Measurements from ENCODE around the gene CGB3.

Gene CGB3

GRCh38 chr19:48993175-48994034, 30.7 kb downstream of the CGB3 start, which contains the start of the genes GYS1 and RUVBL2:
GYS1 (minus strand) TSS chr19:48993309; CDS start chr19:48993112, 197 bp downstream.
RUVBL2 (plus strand) TSS chr19:48993887; CDS start chr19:48993912, 25 bp downstream.
- H3K4me1 ChIP-seq (ENCODE audit: control insufficient read depth, insufficient read depth, low read length): peaks cover 7% of the 10 kb centered on the region; the same call in 1 of the 2 replicates
- peaks cover 18% of the 10 kb centered on the region for H3K36me3 ChIP-seq (ENCODE audit: control insufficient read depth, insufficient read depth, low read length)
- no peaks in the 10 kb centered on the region for H3K9me3 ChIP-seq (ENCODE audit: control insufficient read depth, insufficient read depth, low read length)
- no peaks in the 10 kb centered on the region for H3K27me3 ChIP-seq (ENCODE audit: control insufficient read depth, insufficient read depth, low read length)
- H3K27ac ChIP-seq (ENCODE audit: low read depth, low read length): peak within 1 kb of the TSS; percentile 85
- peak within 1 kb of the TSS; percentile 81 for H3K4me3 ChIP-seq (ENCODE audit: low read depth, low read length)
- peak within 1 kb of the TSS; percentile 58 for H3K9ac ChIP-seq (ENCODE audit: low read depth, low read length)

GRCh38 chr19:48992581-48993174, 31.5 kb downstream of the CGB3 start:
- peak overlapping the region; percentile 85 for H3K27ac ChIP-seq (ENCODE audit: low read depth, low read length)
- no peaks in the 10 kb centered on the region for H3K9me3 ChIP-seq (ENCODE audit: control insufficient read depth, insufficient read depth, low read length)
- H3K27me3 ChIP-seq (ENCODE audit: control insufficient read depth, insufficient read depth, low read length): no peaks in the 10 kb centered on the region
- peaks cover 7% of the 10 kb centered on the region; the same call in 1 of the 2 replicates for H3K4me1 ChIP-seq (ENCODE audit: control insufficient read depth, insufficient read depth, low read length)
- H3K9ac ChIP-seq (ENCODE audit: low read depth, low read length): peak overlapping the region; percentile 58; the same call in 1 of the 2 replicates
- H3K36me3 ChIP-seq (ENCODE audit: control insufficient read depth, insufficient read depth, low read length): peaks cover 23% of the 10 kb centered on the region
- H3K4me3 ChIP-seq (ENCODE audit: low read depth, low read length): peak overlapping the region; percentile 79

- Histone ChIP-seq H3K27ac (ENCODE audit: low read depth, low read length) (peak overlapping the region; percentile 85), H3K36me3 (ENCODE audit: control insufficient read depth, insufficient read depth, low read length) (peaks cover 26% of the 10 kb centered on the region), H3K9ac (ENCODE audit: low read depth, low read length) (peak overlapping the region; percentile 33; the same call in 1 of the 2 replicates), H3K4me3 (ENCODE audit: low read depth, low read length) (peak overlapping the region; percentile 79), H3K9me3 (ENCODE audit: control insufficient read depth, insufficient read depth, low read length) (no peaks in the 10 kb centered on the region), H3K4me1 (ENCODE audit: control insufficient read depth, insufficient read depth, low read length) (peaks cover 7% of the 10 kb centered on the region; the same call in 1 of the 2 replicates), H3K27me3 (ENCODE audit: control insufficient read depth, insufficient read depth, low read length) (no peaks in the 10 kb centered on the region)
Measured at GRCh38 chr19:48991873-48992580, 32.1 kb downstream of the CGB3 start.

GRCh38 chr19:48991011-48991609, 33.0 kb downstream of the CGB3 start:
- peaks cover 7% of the 10 kb centered on the region; the same call in 1 of the 2 replicates for H3K4me1 ChIP-seq (ENCODE audit: control insufficient read depth, insufficient read depth, low read length)
- H3K36me3 ChIP-seq (ENCODE audit: control insufficient read depth, insufficient read depth, low read length): peaks cover 35% of the 10 kb centered on the region
- no peak overlapping the region for H3K4me3 ChIP-seq (ENCODE audit: low read depth, low read length)
- no peaks in the 10 kb centered on the region for H3K27me3 ChIP-seq (ENCODE audit: control insufficient read depth, insufficient read depth, low read length)
- H3K27ac ChIP-seq (ENCODE audit: low read depth, low read length): no peak overlapping the region
- H3K9ac ChIP-seq (ENCODE audit: low read depth, low read length): no peak overlapping the region
- H3K9me3 ChIP-seq (ENCODE audit: control insufficient read depth, insufficient read depth, low read length): no peaks in the 10 kb centered on the region

- H3K27me3 ChIP-seq (ENCODE audit: control insufficient read depth, insufficient read depth, low read length): no peaks in the 10 kb centered on the region
- H3K36me3 ChIP-seq (ENCODE audit: control insufficient read depth, insufficient read depth, low read length): peaks cover 42% of the 10 kb centered on the region
- H3K9ac ChIP-seq (ENCODE audit: low read depth, low read length): no peak overlapping the region
- H3K4me1 ChIP-seq (ENCODE audit: control insufficient read depth, insufficient read depth, low read length): peaks cover 7% of the 10 kb centered on the region; the same call in 1 of the 2 replicates
- no peak overlapping the region for H3K27ac ChIP-seq (ENCODE audit: low read depth, low read length)
- no peak overlapping the region for H3K4me3 ChIP-seq (ENCODE audit: low read depth, low read length)
- H3K9me3 ChIP-seq (ENCODE audit: control insufficient read depth, insufficient read depth, low read length): no peaks in the 10 kb centered on the region
Measured at GRCh38 chr19:48990400-48990799, 33.7 kb downstream of the CGB3 start.

- Histone ChIP-seq H3K36me3 (ENCODE audit: control insufficient read depth, insufficient read depth, low read length) (peaks cover 48% of the 10 kb centered on the region), H3K27ac (ENCODE audit: low read depth, low read length) (no peak overlapping the region), H3K27me3 (ENCODE audit: control insufficient read depth, insufficient read depth, low read length) (no peaks in the 10 kb centered on the region), H3K9ac (ENCODE audit: low read depth, low read length) (no peak overlapping the region), H3K9me3 (ENCODE audit: control insufficient read depth, insufficient read depth, low read length) (no peaks in the 10 kb centered on the region), H3K4me3 (ENCODE audit: low read depth, low read length) (no peak overlapping the region), H3K4me1 (ENCODE audit: control insufficient read depth, insufficient read depth, low read length) (peaks cover 7% of the 10 kb centered on the region; the same call in 1 of the 2 replicates)
Measured at GRCh38 chr19:48989701-48990291, 34.3 kb downstream of the CGB3 start.

GRCh38 chr19:48988860-48989259, 35.3 kb downstream of the CGB3 start:
- Histone ChIP-seq H3K4me3 (ENCODE audit: low read depth, low read length) (no peak overlapping the region), H3K9me3 (ENCODE audit: control insufficient read depth, insufficient read depth, low read length) (no peaks in the 10 kb centered on the region), H3K4me1 (ENCODE audit: control insufficient read depth, insufficient read depth, low read length) (peaks cover 7% of the 10 kb centered on the region; the same call in 1 of the 2 replicates), H3K9ac (ENCODE audit: low read depth, low read length) (no peak overlapping the region), H3K36me3 (ENCODE audit: control insufficient read depth, insufficient read depth, low read length) (peaks cover 49% of the 10 kb centered on the region), H3K27me3 (ENCODE audit: control insufficient read depth, insufficient read depth, low read length) (no peaks in the 10 kb centered on the region), H3K27ac (ENCODE audit: low read depth, low read length) (no peak overlapping the region)

- Histone ChIP-seq H3K9ac (ENCODE audit: low read depth, low read length) (no peak overlapping the region), H3K4me3 (ENCODE audit: low read depth, low read length) (no peak overlapping the region), H3K4me1 (ENCODE audit: control insufficient read depth, insufficient read depth, low read length) (peaks cover 7% of the 10 kb centered on the region; the same call in 1 of the 2 replicates), H3K27me3 (ENCODE audit: control insufficient read depth, insufficient read depth, low read length) (no peaks in the 10 kb centered on the region), H3K27ac (ENCODE audit: low read depth, low read length) (no peak overlapping the region), H3K9me3 (ENCODE audit: control insufficient read depth, insufficient read depth, low read length) (no peaks in the 10 kb centered on the region), H3K36me3 (ENCODE audit: control insufficient read depth, insufficient read depth, low read length) (peaks cover 49% of the 10 kb centered on the region)
Measured at GRCh38 chr19:48988286-48988685, 35.8 kb downstream of the CGB3 start.

- Histone ChIP-seq H3K27me3 (ENCODE audit: control insufficient read depth, insufficient read depth, low read length) (no peaks in the 10 kb centered on the region), H3K27ac (ENCODE audit: low read depth, low read length) (no peak overlapping the region), H3K9ac (ENCODE audit: low read depth, low read length) (no peak overlapping the region), H3K36me3 (ENCODE audit: control insufficient read depth, insufficient read depth, low read length) (peaks cover 52% of the 10 kb centered on the region), H3K4me3 (ENCODE audit: low read depth, low read length) (no peak overlapping the region), H3K4me1 (ENCODE audit: control insufficient read depth, insufficient read depth, low read length) (peaks cover 7% of the 10 kb centered on the region; the same call in 1 of the 2 replicates), H3K9me3 (ENCODE audit: control insufficient read depth, insufficient read depth, low read length) (no peaks in the 10 kb centered on the region)
Measured at GRCh38 chr19:48987323-48987722, 36.8 kb downstream of the CGB3 start.

- no peak overlapping the region for H3K4me3 ChIP-seq (ENCODE audit: low read depth, low read length)
- peaks cover 61% of the 10 kb centered on the region for H3K36me3 ChIP-seq (ENCODE audit: control insufficient read depth, insufficient read depth, low read length)
- no peaks in the 10 kb centered on the region for H3K4me1 ChIP-seq (ENCODE audit: control insufficient read depth, insufficient read depth, low read length)
- no peaks in the 10 kb centered on the region for H3K27me3 ChIP-seq (ENCODE audit: control insufficient read depth, insufficient read depth, low read length)
- no peak overlapping the region for H3K27ac ChIP-seq (ENCODE audit: low read depth, low read length)
- no peak overlapping the region for H3K9ac ChIP-seq (ENCODE audit: low read depth, low read length)
- no peaks in the 10 kb centered on the region for H3K9me3 ChIP-seq (ENCODE audit: control insufficient read depth, insufficient read depth, low read length)
Measured at GRCh38 chr19:48986211-48986610, 37.9 kb downstream of the CGB3 start.

Data from HUES48 (cell line).